Bronchial epithelial cell (primary cell): ENCODE results near the gene NRXN3. TPM values are rescaled to one million over a fixed set of nuclear protein-coding genes. Genes with fewer than 3 reads are reported as not detected.

Experiments used
- DNase-seq: peaks from one replicate; pipeline ENCODE4 v3.0.0-alpha.2; 2010; ENCODE audit warnings: low read depth
- FAIRE-seq: peaks from 2 replicates; lab custom pipeline; 2011; peaks lifted over from hg19 to GRCh38; lab: Jason Lieb, UNC
- H3K27me3 ChIP-seq: 2 replicates; pipeline ENCODE4 v1.5.1; 2011; ENCODE audit warnings: low read length; ENCODE audit not compliant: control insufficient read depth, insufficient read depth
- H3K36me3 ChIP-seq: 2 replicates; pipeline ENCODE4 v1.5.1; 2011; ENCODE audit warnings: low read length; ENCODE audit not compliant: control insufficient read depth, insufficient read depth
- H3K4me3 ChIP-seq: 2 replicates; pipeline ENCODE4 v1.5.1; 2011; ENCODE audit warnings: mild to moderate bottlenecking, low read depth, low read length, control low read depth
- CTCF ChIP-seq: IDR thresholded peaks from 2 replicates; pipeline ENCODE4 v1.5.1; 2011; ENCODE audit warnings: mild to moderate bottlenecking, moderate library complexity, low read length, control low read depth, inconsistent platforms; ENCODE audit not compliant: insufficient read depth, severe bottlenecking
- total RNA-seq: library from RNA; depleted of rRNA; stranded (reverse); fragments of >200 nt; gene quantifications from 2 replicates; pipeline ENCODE4 v1.2.1, GENCODE V29; 2014

Gene NRXN3
- total RNA-seq, 1 donor from 2014 or later, result under 0.01 TPM

- H3K4me3 ChIP-seq, result no peak overlapping the region
- TF ChIP-seq CTCF, result no peak
- H3K27me3 ChIP-seq, result no peaks in the 10 kb centered on the region
- FAIRE-seq (no peak), DNase-seq (peak; percentile 7)
- no peaks in the 10 kb centered on the region for H3K36me3 ChIP-seq
These were observed 1666.4 kb downstream of the NRXN3 start for GRCh38 chr14:79836577-79836976.

- no peak overlapping the region for H3K4me3 ChIP-seq
- FAIRE-seq, result no peak
These were observed 1667.5 kb downstream of the NRXN3 start for GRCh38 chr14:79837699-79838098.

GRCh38 chr14:79840103-79840502, 1669.9 kb downstream of the NRXN3 start:
- FAIRE-seq, result no peak
- H3K27me3 ChIP-seq, result no peaks in the 10 kb centered on the region
- TF ChIP-seq CTCF, result no peak
- H3K4me3 ChIP-seq, result no peak overlapping the region
- H3K36me3 ChIP-seq, result no peaks in the 10 kb centered on the region
- no peak for DNase-seq

More at GRCh38 chr14:79837699-79838098, 1667.5 kb downstream of the NRXN3 start:
- Histone ChIP-seq H3K27me3 (no peaks in the 10 kb centered on the region), H3K36me3 (no peaks in the 10 kb centered on the region)
- no peak for TF ChIP-seq CTCF
- no peak for DNase-seq

- DNase-seq (no peak), FAIRE-seq (no peak)
- Histone ChIP-seq H3K4me3 (no peak overlapping the region), H3K27me3 (no peaks in the 10 kb centered on the region), H3K36me3 (no peaks in the 10 kb centered on the region)
- TF ChIP-seq CTCF, result no peak
These were observed 1670.7 kb downstream of the NRXN3 start for GRCh38 chr14:79840831-79841230.

GRCh38 chr14:79841433-79841832, 1671.3 kb downstream of the NRXN3 start:
- Histone ChIP-seq H3K36me3 (no peaks in the 10 kb centered on the region), H3K27me3 (no peaks in the 10 kb centered on the region), H3K4me3 (no peak overlapping the region)
- FAIRE-seq (no peak), DNase-seq (no peak)
- no peak for TF ChIP-seq CTCF

GRCh38 chr14:79842270-79842669, 1672.1 kb downstream of the NRXN3 start:
- FAIRE-seq (no peak), DNase-seq (peak; percentile 52)
- TF ChIP-seq CTCF, result no peak
- Histone ChIP-seq H3K36me3 (no peaks in the 10 kb centered on the region), H3K27me3 (no peaks in the 10 kb centered on the region), H3K4me3 (no peak overlapping the region)
